MM.1S (cell line): Measurements from ENCODE around the gene MBOAT7.

Source experiments
- CTCF ChIP-seq: fragments of 300-600 bp; sonication (generic); IDR thresholded peaks from 2 replicates; pipeline ENCODE4 v1.5.1; 2016; ENCODE audit warnings: antibody characterized with exemption, low read length, mixed read lengths
- EZH2 ChIP-seq: fragments of 300-600 bp; sonication (generic); optimal IDR thresholded peaks from 2 replicates; pipeline ENCODE3; 2017; ENCODE audit warnings: low read depth, mild to moderate bottlenecking, antibody characterized with exemption, low read length, mixed read lengths
- EZH2phosphoT487 ChIP-seq: fragments of 300-600 bp; sonication (generic); IDR thresholded peaks from 2 replicates; pipeline ENCODE4 v1.6.1; 2018; ENCODE audit warnings: antibody characterized with exemption, low read length

GRCh38 chr19:54173951-54174834 is 15.2 kb downstream of the MBOAT7 start:
- TF ChIP-seq CTCF (no peak), EZH2phosphoT487 (no peak), EZH2 (no peak)
